Activated naive CD8-positive, alpha-beta T cell treated with anti-CD3 and anti-CD28 coated beads for 36 hours (primary cell): ENCODE measurements around the gene PCED1A. TPM values are rescaled to one million over a fixed set of nuclear protein-coding genes. Genes with fewer than 3 reads are reported as not detected.
"Not testable (repeated sequence)": the region's sequence is repeated elsewhere in the genome, so short reads cannot be mapped to it uniquely, and the experiment has no call there.

Source experiments
- DNase-seq: peaks from one replicate; pipeline ENCODE4 v3.0.0; 2021
- H3K27ac Mint-ChIP-seq: one replicate; pipeline ENCODE4 v1.8.0; 2022; ENCODE audit warnings: mild to moderate bottlenecking, moderate library complexity, mixed read lengths
- H3K27me3 Mint-ChIP-seq: one replicate; pipeline ENCODE4 v1.8.0; 2022; ENCODE audit warnings: mild to moderate bottlenecking, mixed read lengths
- H3K36me3 Mint-ChIP-seq: one replicate; pipeline ENCODE4 v1.8.0; 2021; ENCODE audit warnings: mild to moderate bottlenecking, mixed read lengths
- H3K4me1 Mint-ChIP-seq: one replicate; pipeline ENCODE4 v1.8.0; 2021; ENCODE audit warnings: mixed read lengths
- H3K4me3 Mint-ChIP-seq: one replicate; pipeline ENCODE4 v1.8.0; 2022; ENCODE audit warnings: mild to moderate bottlenecking, moderate library complexity, mixed read lengths
- H3K9me3 Mint-ChIP-seq: one replicate; pipeline ENCODE4 v1.8.0; 2022; ENCODE audit warnings: mixed read lengths
- total RNA-seq, 2 experiments: library from RNA; stranded (reverse); gene quantifications; one replicate each; pipeline ENCODE4 v1.2.3, GENCODE V29; 2021

PCED1A gene
- total RNA-seq, 2 experiments from 2014 or later, result 24.2 to 26.3 TPM

- peaks cover 2% of the 10 kb centered on the region for H3K9me3 Mint-ChIP-seq
- H3K36me3 Mint-ChIP-seq, result peaks cover 20% of the 10 kb centered on the region
- no peaks in the 10 kb centered on the region for H3K27me3 Mint-ChIP-seq
- peaks cover 26% of the 10 kb centered on the region for H3K4me1 Mint-ChIP-seq
- H3K27ac Mint-ChIP-seq, result peak overlapping the region; percentile 59
- peak; percentile 56 for DNase-seq
- H3K4me3 Mint-ChIP-seq, result peak overlapping the region; percentile 76
These were observed 594 bp upstream of the PCED1A start for GRCh38 chr20:2840967-2841531.

GRCh38 chr20:2839732-2840137 lies 720 bp downstream of the PCED1A start:
- Mint-ChIP-seq H3K36me3 (peaks cover 19% of the 10 kb centered on the region), H3K4me3 (peak overlapping the region; percentile 69), H3K9me3 (peaks cover 2% of the 10 kb centered on the region), H3K4me1 (peaks cover 18% of the 10 kb centered on the region), H3K27me3 (no peaks in the 10 kb centered on the region), H3K27ac (peak overlapping the region; percentile 77)
- DNase-seq, result no peak

- H3K36me3 Mint-ChIP-seq, result peaks cover 15% of the 10 kb centered on the region
- no peak for DNase-seq
- peak overlapping the region; percentile 69 for H3K4me3 Mint-ChIP-seq
- peaks cover 13% of the 10 kb centered on the region for H3K4me1 Mint-ChIP-seq
- no peaks in the 10 kb centered on the region for H3K27me3 Mint-ChIP-seq
- H3K27ac Mint-ChIP-seq, result peak overlapping the region; percentile 77
- peaks cover 2% of the 10 kb centered on the region for H3K9me3 Mint-ChIP-seq
These were observed 1.4 kb downstream of the PCED1A start for GRCh38 chr20:2838847-2839671.

GRCh38 chr20:2838170-2838797 lies 2.2 kb downstream of the PCED1A start:
- no peak for DNase-seq
- no peak overlapping the region for H3K27ac Mint-ChIP-seq
- no peak overlapping the region for H3K4me3 Mint-ChIP-seq
- H3K36me3 Mint-ChIP-seq, result peaks cover 15% of the 10 kb centered on the region
- peaks cover 2% of the 10 kb centered on the region for H3K9me3 Mint-ChIP-seq
- no peaks in the 10 kb centered on the region for H3K27me3 Mint-ChIP-seq
- H3K4me1 Mint-ChIP-seq, result peaks cover 10% of the 10 kb centered on the region

GRCh38 chr20:2837221-2837960 lies 3.1 kb downstream of the PCED1A start:
- no peaks in the 10 kb centered on the region for H3K27me3 Mint-ChIP-seq
- no peak overlapping the region for H3K27ac Mint-ChIP-seq
- no peak overlapping the region for H3K4me3 Mint-ChIP-seq
- peaks cover 15% of the 10 kb centered on the region for H3K36me3 Mint-ChIP-seq
- no peak for DNase-seq
- peaks cover 10% of the 10 kb centered on the region for H3K4me1 Mint-ChIP-seq
- H3K9me3 Mint-ChIP-seq, result peaks cover 2% of the 10 kb centered on the region

- no peak overlapping the region for H3K4me3 Mint-ChIP-seq
- no peaks in the 10 kb centered on the region for H3K27me3 Mint-ChIP-seq
- H3K27ac Mint-ChIP-seq, result no peak overlapping the region
- H3K9me3 Mint-ChIP-seq, result peaks cover 2% of the 10 kb centered on the region
- no peak for DNase-seq
- peaks cover 12% of the 10 kb centered on the region for H3K4me1 Mint-ChIP-seq
- peaks cover 15% of the 10 kb centered on the region for H3K36me3 Mint-ChIP-seq
These were observed 4.4 kb downstream of the PCED1A start for GRCh38 chr20:2836035-2836434.

- Mint-ChIP-seq H3K36me3 (peaks cover 15% of the 10 kb centered on the region), H3K4me1 (peaks cover 12% of the 10 kb centered on the region), H3K27me3 (no peaks in the 10 kb centered on the region), H3K9me3 (peaks cover 2% of the 10 kb centered on the region), H3K4me3 (no peak overlapping the region), H3K27ac (no peak overlapping the region)
- DNase-seq, result no peak
These were observed 5.1 kb downstream of the PCED1A start for GRCh38 chr20:2835331-2835796.

- DNase-seq, result no peak
- Mint-ChIP-seq H3K27me3 (no peaks in the 10 kb centered on the region), H3K27ac (no peak overlapping the region), H3K4me1 (peaks cover 10% of the 10 kb centered on the region), H3K4me3 (no peak overlapping the region), H3K36me3 (peaks cover 15% of the 10 kb centered on the region), H3K9me3 (peaks cover 2% of the 10 kb centered on the region)
These were observed 5.9 kb downstream of the PCED1A start for GRCh38 chr20:2834401-2835110.

GRCh38 chr20:2833761-2834160 lies 6.7 kb downstream of the PCED1A start:
- Mint-ChIP-seq H3K9me3 (no peaks in the 10 kb centered on the region), H3K4me1 (peaks cover 5% of the 10 kb centered on the region), H3K27me3 (no peaks in the 10 kb centered on the region), H3K4me3 (no peak overlapping the region), H3K27ac (no peak overlapping the region), H3K36me3 (peaks cover 10% of the 10 kb centered on the region)
- DNase-seq, result no peak

- H3K36me3 Mint-ChIP-seq, H3K9me3 Mint-ChIP-seq, H3K27ac Mint-ChIP-seq, H3K4me1 Mint-ChIP-seq, H3K4me3 Mint-ChIP-seq, DNase-seq: not testable (repeated sequence)
- peaks cover 16% of the 10 kb centered on the region for H3K27me3 Mint-ChIP-seq
These were observed 9.2 kb downstream of the PCED1A start for GRCh38 chr20:2831206-2831605.

- Mint-ChIP-seq H3K4me1 (peaks cover 15% of the 10 kb centered on the region), H3K36me3 (no peaks in the 10 kb centered on the region), H3K9me3 (no peaks in the 10 kb centered on the region), H3K27me3 (peaks cover 23% of the 10 kb centered on the region), H3K4me3 (no peak overlapping the region), H3K27ac (no peak overlapping the region)
- DNase-seq, result no peak
These were observed 11.1 kb downstream of the PCED1A start for GRCh38 chr20:2829376-2829775.

GRCh38 chr20:2826655-2827054 lies 13.8 kb downstream of the PCED1A start:
- H3K4me1 Mint-ChIP-seq, result peaks cover 17% of the 10 kb centered on the region
- H3K27me3 Mint-ChIP-seq, result peaks cover 30% of the 10 kb centered on the region
- no peak overlapping the region for H3K4me3 Mint-ChIP-seq
- no peaks in the 10 kb centered on the region for H3K36me3 Mint-ChIP-seq
- H3K9me3 Mint-ChIP-seq, result no peaks in the 10 kb centered on the region
- no peak for DNase-seq
- no peak overlapping the region for H3K27ac Mint-ChIP-seq

- H3K36me3 Mint-ChIP-seq, result no peaks in the 10 kb centered on the region
- peaks cover 19% of the 10 kb centered on the region for H3K4me1 Mint-ChIP-seq
- H3K27ac Mint-ChIP-seq, result no peak overlapping the region
- no peaks in the 10 kb centered on the region for H3K9me3 Mint-ChIP-seq
- DNase-seq, result no peak
- H3K27me3 Mint-ChIP-seq, result peaks cover 36% of the 10 kb centered on the region
- no peak overlapping the region for H3K4me3 Mint-ChIP-seq
These were observed 14.7 kb downstream of the PCED1A start for GRCh38 chr20:2825761-2826160.

GRCh38 chr20:2822073-2822472 lies 18.4 kb downstream of the PCED1A start:
- H3K27ac Mint-ChIP-seq, result no peak overlapping the region
- DNase-seq, result peak; percentile 54
- no peak overlapping the region for H3K4me3 Mint-ChIP-seq
- H3K4me1 Mint-ChIP-seq, result peaks cover 22% of the 10 kb centered on the region
- H3K27me3 Mint-ChIP-seq, result peaks cover 44% of the 10 kb centered on the region
- no peaks in the 10 kb centered on the region for H3K9me3 Mint-ChIP-seq
- no peaks in the 10 kb centered on the region for H3K36me3 Mint-ChIP-seq
